Measurements from ENCODE around the gene CORO1A.

GRCh38 chr16:30155188-30155587, 28.2 kb upstream of the CORO1A start:
- TF ChIP-seq CTCF (IDR thresholded peaks at IDR 0.05; ENCODE audit: poor library complexity) (no peak), EZH2phosphoT487 (IDR thresholded peaks at IDR 0.05; ENCODE audit: low read depth, severe bottlenecking, unreplicated experiment) (no peak), EZH2 (IDR thresholded peaks at IDR 0.05; ENCODE audit: borderline replicate concordance) (no peak)
